Ovary (tissue), 3 donors: ENCODE measurements around the gene H2BK1.

Source experiments
- CTCF ChIP-seq, 3 donors: fragments of 450-650 bp in 2 of 3; fragments of 200-600 bp in 1 of 3; IDR thresholded peaks; one replicate each; pipeline versions ENCODE4 v1.5.1 to v1.8.0; 2016 to 2022; ENCODE audit warnings: antibody characterized with exemption in 3 of 3, mild to moderate bottlenecking in 1 of 3
- EP300 ChIP-seq: sonication (generic); formaldehyde crosslinking; IDR thresholded peaks from one replicate; pipeline ENCODE4 v1.6.1; 2017; ENCODE audit warnings: antibody characterized with exemption
- donor health status: DM: no; HTN: no; CAD: no.

- no peak for TF ChIP-seq CTCF (IDR thresholded peaks at IDR 0.05)
- no peak for TF ChIP-seq EP300
These were observed 3.4 kb downstream of the H2BK1 start for GRCh38 chr7:151206914-151207313.
